ENCODE data around the gene PPP1R9A. TPM values are rescaled to one million over a fixed set of nuclear protein-coding genes. Genes with fewer than 3 reads are reported as not detected.

PPP1R9A gene
- total RNA-seq, 1 donor from 2014 or later: 57.2 TPM

DNA sequence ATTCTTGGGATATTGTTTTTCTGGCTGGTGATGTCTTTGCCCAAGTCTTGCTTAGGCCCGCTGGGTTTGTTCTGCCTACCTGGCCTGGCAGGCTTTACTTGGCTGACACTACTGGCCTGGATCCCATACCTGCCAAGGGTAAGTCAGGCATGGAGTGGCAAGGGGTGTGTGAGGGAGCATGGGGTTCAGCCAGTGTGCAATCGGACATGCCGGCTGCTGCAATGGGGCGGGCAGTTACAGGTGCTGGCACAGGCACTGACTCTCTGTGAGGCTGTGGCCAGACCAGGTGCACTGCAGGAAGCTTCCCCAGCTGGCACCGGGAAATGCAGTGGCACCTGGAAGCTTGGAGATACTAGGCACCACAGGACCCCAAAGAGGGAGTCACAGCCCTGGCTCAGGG lies 248.6 kb downstream of the PPP1R9A start:
- DNase-seq (ENCODE audit: low spot score, unreplicated experiment): no peak
- Mint-ChIP-seq H3K27ac (no peak overlapping the region), H3K4me3 (ENCODE audit: low read depth) (no peak overlapping the region), H3K9me3 (ENCODE audit: low read depth) (peaks cover 4% of the 10 kb centered on the region), H3K36me3 (ENCODE audit: insufficient read depth) (peaks cover 2% of the 10 kb centered on the region), H3K27me3 (no peaks in the 10 kb centered on the region), H3K4me1 (ENCODE audit: low read depth) (peaks cover 6% of the 10 kb centered on the region)
- TF ChIP-seq, protein P1, sequence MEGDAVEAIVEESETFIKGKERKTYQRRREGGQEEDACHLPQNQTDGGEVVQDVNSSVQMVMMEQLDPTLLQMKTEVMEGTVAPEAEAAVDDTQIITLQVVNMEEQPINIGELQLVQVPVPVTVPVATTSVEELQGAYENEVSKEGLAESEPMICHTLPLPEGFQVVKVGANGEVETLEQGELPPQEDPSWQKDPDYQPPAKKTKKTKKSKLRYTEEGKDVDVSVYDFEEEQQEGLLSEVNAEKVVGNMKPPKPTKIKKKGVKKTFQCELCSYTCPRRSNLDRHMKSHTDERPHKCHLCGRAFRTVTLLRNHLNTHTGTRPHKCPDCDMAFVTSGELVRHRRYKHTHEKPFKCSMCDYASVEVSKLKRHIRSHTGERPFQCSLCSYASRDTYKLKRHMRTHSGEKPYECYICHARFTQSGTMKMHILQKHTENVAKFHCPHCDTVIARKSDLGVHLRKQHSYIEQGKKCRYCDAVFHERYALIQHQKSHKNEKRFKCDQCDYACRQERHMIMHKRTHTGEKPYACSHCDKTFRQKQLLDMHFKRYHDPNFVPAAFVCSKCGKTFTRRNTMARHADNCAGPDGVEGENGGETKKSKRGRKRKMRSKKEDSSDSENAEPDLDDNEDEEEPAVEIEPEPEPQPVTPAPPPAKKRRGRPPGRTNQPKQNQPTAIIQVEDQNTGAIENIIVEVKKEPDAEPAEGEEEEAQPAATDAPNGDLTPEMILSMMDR (IDR thresholded peaks at IDR 0.05; ENCODE audit: unreplicated experiment): no peak

DNA sequence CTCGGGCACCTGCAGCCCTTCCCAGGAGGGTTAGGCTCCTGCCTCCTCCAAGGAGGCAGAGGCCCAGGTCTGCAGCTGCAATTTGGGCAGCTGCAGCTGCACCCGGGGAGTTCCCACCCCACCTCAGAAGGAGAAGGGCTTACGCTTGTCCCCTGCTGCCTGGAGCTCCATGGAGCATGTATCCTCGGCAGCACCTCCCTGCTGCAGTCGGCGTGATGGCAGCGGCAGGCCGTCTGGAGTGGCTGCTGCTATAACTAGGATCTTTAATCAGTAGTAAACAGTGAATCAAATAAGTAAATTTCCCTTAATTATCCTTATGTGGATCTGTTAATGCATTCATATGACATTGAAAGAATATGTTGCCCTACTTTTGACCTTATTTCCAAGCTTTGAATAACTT lies 250.0 kb downstream of the PPP1R9A start:
- Mint-ChIP-seq H3K9me3 (ENCODE audit: low read depth) (peaks cover 4% of the 10 kb centered on the region), H3K36me3 (ENCODE audit: insufficient read depth) (peaks cover 2% of the 10 kb centered on the region), H3K27ac (no peak overlapping the region), H3K27me3 (no peaks in the 10 kb centered on the region), H3K4me3 (ENCODE audit: low read depth) (no peak overlapping the region), H3K4me1 (ENCODE audit: low read depth) (peaks cover 5% of the 10 kb centered on the region)
- TF ChIP-seq, protein P1 (IDR thresholded peaks at IDR 0.05; ENCODE audit: unreplicated experiment): no peak
- no peak for DNase-seq (ENCODE audit: low spot score, unreplicated experiment)

DNA sequence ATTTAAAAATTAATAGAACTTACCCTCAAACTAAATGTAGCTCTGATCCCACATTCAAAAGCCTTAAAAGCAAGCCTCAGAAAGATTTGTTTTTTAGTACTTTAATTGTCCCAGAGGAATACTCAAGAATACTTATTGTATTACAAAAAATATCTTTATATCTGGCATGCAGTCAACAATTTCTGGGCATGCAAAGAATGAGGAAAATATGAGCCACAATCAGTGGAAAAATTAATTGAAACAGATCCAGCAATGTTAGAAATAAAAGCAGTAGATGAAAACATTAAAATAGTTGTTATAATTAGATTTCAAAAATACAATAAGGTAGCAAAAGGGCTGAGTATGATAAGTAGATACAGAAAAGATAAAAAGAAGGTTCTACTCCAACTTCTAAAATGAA lies 262.3 kb downstream of the PPP1R9A start:
- DNase-seq (ENCODE audit: low spot score, unreplicated experiment): no peak
- no peaks in the 10 kb centered on the region for H3K27me3 Mint-ChIP-seq
- H3K4me1 Mint-ChIP-seq (ENCODE audit: low read depth): no peaks in the 10 kb centered on the region
- no peak overlapping the region for H3K27ac Mint-ChIP-seq
- no peak overlapping the region for H3K4me3 Mint-ChIP-seq (ENCODE audit: low read depth)
- H3K36me3 Mint-ChIP-seq (ENCODE audit: insufficient read depth): peaks cover 15% of the 10 kb centered on the region
- TF ChIP-seq, protein P1 (IDR thresholded peaks at IDR 0.05; ENCODE audit: unreplicated experiment): no peak
- peaks cover 6% of the 10 kb centered on the region for H3K9me3 Mint-ChIP-seq (ENCODE audit: low read depth)

DNA sequence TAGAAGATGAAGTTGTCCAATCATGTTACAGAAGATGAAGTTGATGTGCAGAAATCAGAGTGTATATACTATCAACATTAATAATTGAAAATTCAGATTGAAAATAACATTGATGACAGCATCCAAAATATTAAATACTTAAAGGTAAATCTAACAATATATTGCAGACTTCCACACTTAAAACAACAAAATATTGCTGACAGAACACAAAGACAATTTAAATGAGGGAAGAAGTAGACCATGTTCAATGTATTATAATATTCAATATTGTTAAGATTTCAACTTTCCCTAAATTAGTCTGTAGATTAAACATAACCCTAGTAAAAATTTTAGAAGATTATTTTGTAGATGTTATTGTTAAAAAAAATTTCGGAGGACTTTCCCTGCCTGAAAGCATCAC lies 265.0 kb downstream of the PPP1R9A start:
- H3K27me3 Mint-ChIP-seq: no peaks in the 10 kb centered on the region
- no peaks in the 10 kb centered on the region for H3K4me1 Mint-ChIP-seq (ENCODE audit: low read depth)
- no peak for DNase-seq (ENCODE audit: low spot score, unreplicated experiment)
- peaks cover 16% of the 10 kb centered on the region for H3K36me3 Mint-ChIP-seq (ENCODE audit: insufficient read depth)
- TF ChIP-seq, protein P1 (IDR thresholded peaks at IDR 0.05; ENCODE audit: unreplicated experiment): no peak
- peaks cover 15% of the 10 kb centered on the region for H3K9me3 Mint-ChIP-seq (ENCODE audit: low read depth)
- H3K4me3 Mint-ChIP-seq (ENCODE audit: low read depth): no peak overlapping the region
- H3K27ac Mint-ChIP-seq: no peak overlapping the region

DNA sequence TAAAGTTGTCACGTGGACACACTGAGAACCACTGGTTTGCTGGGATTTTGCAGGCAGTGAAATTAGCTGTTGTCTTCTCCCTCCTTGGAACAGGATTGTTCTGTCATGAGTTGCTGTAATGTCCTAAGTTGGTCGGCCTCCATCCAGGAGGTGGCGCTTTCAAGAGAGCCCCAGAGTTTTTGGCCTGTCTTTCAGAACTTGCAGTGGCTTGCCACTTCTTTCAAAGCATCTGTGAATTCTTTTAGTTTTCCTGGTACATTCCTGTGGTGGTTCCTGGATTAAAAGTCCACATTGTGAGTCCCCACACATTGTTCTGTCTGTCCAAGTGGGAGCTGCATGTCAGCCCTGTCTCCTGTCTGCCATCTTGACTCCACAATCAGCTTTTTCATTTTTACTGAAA lies 283.1 kb downstream of the PPP1R9A start:
- Mint-ChIP-seq H3K27ac (no peak overlapping the region), H3K4me1 (ENCODE audit: low read depth) (no peaks in the 10 kb centered on the region), H3K9me3 (ENCODE audit: low read depth) (peaks cover 22% of the 10 kb centered on the region), H3K4me3 (ENCODE audit: low read depth) (no peak overlapping the region), H3K36me3 (ENCODE audit: insufficient read depth) (peaks cover 22% of the 10 kb centered on the region), H3K27me3 (no peaks in the 10 kb centered on the region)
- DNase-seq (ENCODE audit: low spot score, unreplicated experiment): no peak
- TF ChIP-seq, protein P1 (IDR thresholded peaks at IDR 0.05; ENCODE audit: unreplicated experiment): no peak

Data from progenitor cell of endocrine pancreas (in vitro differentiated cells).